ENCODE measurements around the gene ZNF683.
"Not testable (repeated sequence)": the region's sequence is repeated elsewhere in the genome, so short reads cannot be mapped to it uniquely, and the experiment has no call there.

ZNF683 gene
- 0 to 1.8 (median 0) reads per million in 17 experiments for total RNA-seq

DNA sequence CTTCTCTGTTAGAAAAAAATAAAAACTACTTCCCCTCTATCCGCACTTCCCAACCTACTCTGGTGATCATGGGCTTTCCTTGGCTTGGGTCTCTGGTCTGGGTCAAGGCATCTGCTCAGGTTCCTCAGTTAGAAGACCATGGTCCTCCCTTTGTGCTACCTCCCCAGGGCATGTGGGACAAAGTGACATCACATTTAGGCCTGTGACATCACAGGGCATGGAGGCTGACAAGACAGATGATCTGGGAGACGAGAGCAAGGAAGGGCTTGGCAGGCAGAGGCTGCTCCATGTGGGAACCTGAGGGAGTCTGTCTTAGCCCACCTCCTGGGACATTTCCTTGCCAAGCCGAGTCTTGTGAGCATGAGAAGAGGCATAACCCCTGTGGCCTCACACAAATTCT, at the start of gene ZNF683:
TSS of gene ZNF683 (minus strand) at position 140 of the 400 bp plus-strand sequence. CDS start 4,179 bp downstream, outside the sequence.
- peak in 2 of 4 experiments; percentile 21 to 28 for DNase-seq

DNA sequence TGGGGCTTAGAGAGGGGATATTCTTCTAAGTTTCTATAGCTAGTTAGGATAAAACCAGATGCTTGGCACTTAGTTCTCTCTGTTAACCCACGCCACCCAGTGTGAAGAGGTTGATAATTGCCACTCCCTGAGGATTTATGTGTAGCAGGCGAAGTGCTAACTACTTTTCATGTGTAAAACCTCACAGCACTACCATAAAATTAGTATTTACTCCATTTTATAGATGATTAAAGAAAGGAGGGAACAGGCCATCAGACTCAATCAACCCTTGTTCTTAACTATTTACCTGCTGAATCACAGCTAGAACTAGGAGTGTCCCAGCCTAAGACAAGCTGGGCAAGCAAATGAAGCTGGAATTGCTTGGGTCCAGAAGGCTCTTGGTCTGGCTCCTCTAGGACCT, 46.9 kb upstream of the ZNF683 start:
- no peak for DNase-seq

DNA sequence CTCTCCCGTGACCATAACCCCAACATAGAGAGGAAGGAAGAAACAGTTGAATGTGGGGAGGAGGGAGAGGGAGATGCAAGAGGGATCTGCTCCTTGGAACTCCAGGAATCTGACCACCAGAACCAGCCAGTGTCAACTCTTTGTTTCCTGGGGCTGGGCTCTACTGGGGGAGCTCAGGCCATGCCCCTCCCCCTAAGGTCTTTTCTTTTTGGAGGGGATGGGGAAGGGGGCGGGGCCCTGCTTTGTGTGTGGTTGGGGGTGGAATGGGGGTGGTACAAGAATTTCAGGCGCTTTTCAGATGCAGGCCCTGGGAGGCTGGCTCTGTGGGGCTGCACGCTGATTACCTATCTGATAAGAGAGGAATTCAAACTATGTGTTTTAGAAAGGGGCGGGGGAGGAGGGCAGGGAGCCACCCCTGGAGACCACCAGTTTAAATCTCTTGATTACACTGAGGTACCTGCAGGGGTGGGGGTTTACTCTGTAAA, 46.4 kb upstream of the ZNF683 start:
- DNase-seq, result no peak

DNA sequence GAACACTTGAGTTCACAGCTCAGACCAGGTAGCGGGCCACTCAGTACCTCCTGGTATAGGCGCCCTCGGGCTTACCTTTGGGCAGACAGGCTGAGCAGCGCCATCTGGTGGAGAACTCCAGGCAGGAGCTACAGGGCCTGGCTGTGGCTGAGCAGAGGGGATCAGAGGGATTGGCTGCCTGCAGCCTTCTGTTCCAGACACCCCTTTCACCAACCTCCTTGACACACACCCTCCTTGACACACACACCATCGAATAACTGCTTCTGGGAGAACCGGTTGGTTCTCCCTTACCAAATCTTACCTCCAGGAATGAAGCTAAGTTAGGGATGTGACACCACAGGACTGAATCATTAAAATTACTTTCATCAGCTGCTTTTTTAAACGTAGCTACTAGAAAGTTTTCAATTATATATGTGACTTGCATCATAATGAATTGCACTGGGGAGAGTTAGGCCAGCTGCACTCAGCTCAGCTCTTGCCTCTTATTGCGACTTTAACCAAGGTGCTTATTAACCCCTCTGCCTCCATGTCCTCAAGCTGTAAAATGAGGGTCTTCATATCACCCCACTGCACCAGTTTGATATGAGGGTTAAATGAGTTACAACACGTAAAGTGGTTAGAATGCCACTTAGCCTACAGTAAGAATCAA, 44.7 kb upstream of the ZNF683 start:
- DNase-seq, result peak; percentile 73 to 89 (median 84)

DNA sequence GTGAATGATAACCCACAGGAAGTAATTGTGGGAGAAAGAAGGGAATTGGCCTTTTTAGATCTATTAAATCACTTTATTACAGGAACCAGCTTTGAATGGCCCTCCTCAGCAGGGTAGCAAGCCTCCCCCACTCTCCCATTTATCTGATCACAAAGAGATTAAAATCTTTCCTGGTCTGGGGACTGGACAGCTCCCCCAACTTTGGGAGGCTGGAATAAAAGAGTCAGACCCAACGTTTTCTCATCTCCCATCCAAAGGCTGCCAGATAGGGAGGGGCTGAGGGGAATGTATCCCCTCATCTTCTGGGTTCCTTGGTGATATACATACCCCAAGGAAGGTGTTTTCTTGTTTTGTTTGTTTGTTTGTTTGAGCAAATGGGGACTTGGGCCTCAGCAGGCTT, 40.5 kb upstream of the ZNF683 start:
- no peak for DNase-seq

DNA sequence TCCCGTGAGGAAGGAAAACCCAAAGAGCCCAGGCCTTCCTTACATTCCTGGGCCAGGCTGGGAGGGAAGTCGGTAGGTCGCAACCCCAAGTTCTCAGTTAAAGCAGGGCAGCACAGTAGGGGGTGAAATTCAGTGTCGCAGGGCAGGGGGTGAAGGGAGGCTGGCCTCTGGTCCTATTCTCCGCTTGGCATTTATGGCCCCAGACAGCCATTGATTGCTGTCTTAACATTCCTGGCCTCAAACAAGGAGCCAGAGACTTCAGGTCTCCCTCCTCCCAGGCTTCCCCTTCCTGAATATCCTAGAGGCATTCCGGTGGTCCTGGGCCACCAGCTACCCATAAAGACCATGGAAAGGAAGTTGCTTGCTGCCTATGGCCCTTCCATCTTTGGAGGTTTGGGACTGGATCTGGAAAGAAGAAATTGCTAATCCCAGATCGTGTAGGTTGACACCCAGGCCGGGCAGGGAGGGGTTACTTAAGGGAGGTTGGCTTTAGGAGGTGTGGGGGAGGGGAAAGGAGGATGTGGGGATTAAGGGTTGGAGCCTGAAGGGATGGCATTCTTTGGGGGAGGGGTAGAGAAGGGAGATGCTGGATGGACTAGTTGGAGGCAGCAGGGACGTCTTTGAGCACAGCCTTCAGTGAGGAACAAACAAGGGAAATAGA, 39.8 kb upstream of the ZNF683 start:
- DNase-seq, result no peak

DNA sequence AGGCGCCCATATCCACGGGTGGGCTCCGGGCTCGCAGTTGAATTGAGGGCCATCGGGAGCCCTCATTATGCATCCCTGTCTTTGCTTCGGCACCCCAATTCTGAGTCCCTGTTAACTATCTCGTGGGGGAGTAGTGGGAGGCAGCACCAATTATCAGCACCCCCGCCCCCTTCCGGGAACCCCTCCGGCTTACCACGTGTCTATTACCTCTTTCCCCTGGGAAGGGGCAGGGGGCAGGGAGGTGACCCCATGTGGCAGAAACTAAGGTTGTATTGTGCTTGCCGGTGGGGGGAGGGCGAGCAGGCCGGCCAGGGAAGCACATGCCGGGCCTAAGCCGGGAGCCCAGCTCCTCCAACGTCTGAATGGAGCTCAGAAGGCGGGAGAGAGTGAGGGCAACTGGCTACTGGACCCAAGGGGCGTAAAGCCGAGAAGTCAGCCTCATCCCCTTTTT, 39.1 kb upstream of the ZNF683 start:
- DNase-seq, result no peak

DNA sequence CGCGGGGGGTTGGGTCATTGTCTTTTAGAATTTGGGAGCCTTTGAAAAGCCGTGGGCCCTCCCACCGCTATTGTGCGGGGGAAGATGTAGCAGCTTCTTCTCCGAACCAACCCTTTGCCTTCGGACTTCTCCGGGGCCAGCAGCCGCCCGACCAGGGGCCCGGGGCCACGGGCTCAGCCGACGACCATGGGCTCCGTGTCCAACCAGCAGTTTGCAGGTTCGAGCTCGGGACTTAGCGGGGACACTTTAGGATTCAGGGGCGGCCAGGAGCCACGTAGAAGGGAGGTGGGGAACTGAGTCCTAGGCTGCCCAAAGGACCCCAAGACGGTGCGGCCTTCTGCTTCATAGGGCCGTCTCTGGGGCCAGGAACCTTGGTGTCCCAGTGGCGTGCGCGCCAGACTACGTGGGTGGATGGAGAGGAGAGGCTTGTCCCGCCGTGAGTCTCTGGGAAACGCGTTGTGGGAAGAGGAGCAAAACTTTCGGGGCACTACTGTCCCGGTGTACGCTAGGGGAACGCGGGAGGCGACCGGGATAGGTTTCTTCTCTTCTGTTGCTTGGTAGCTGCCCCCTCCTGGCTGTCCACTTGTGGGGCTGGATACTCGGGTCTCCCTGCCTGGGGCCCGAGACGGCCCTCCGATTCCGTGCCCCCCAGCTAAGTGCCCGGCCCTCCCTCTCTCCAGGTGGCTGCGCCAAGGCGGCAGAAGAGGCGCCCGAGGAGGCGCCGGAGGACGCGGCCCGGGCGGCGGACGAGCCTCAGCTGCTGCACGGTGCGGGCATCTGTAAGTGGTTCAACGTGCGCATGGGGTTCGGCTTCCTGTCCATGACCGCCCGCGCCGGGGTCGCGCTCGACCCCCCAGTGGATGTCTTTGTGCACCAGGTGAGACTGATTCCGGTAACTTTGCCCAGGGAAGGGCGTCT, 38.4 kb upstream of the ZNF683 start, which contains the start of gene LIN28A:
TSS of gene LIN28A (plus strand) at position 112 of the 918 bp plus-strand sequence. CDS start at position 187, 75 bp downstream.
- DNase-seq, result no peak

DNA sequence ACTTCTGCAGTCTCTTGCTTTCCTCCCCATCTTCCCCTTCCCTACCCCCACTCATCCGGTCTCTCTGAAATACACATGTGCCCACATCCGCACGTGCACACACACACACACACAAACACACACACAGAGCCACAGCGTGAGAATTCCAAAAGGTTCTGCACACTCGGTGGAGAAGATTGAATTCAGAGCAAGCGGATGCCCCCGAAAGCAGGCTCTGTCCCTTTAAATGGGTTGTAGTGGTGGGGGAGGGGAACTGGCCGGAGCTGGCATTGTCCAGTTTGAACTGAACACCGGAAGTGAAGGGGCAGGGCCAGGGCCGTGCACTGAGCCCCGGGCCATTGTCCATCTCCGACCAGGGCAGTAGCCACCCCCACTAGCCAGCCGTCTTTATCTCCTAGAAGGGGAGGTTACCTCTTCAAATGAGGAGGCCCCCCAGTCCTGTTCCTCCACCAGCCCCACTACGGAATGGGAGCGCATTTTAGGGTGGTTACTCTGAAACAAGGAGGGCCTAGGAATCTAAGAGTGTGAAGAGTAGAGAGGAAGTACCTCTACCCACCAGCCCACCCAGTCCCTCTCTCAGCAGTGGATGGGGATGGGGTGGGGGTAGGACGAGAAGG, 36.7 kb upstream of the ZNF683 start:
- DNase-seq, result no peak

DNA sequence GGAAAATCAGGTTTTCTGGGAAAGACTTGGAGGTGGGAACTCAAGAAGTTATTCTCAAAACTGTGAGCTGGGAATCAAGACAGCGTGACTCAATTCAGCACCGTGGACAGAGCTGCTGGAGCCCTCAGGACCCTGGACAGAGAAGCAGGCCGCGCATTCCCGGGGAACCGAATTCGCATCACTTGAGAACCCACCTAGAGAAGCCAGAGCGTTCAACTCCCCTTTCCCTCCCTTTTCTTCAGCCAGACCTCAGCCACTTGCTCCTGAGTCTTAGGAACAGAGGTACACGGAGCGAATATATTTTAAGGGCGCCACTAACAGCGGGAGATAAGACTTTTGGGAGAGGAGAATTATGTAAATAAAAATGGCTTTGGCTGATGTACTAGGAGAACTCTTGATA, 36.1 kb upstream of the ZNF683 start:
- DNase-seq, result peak; percentile 73 to 86 (median 86)

DNA sequence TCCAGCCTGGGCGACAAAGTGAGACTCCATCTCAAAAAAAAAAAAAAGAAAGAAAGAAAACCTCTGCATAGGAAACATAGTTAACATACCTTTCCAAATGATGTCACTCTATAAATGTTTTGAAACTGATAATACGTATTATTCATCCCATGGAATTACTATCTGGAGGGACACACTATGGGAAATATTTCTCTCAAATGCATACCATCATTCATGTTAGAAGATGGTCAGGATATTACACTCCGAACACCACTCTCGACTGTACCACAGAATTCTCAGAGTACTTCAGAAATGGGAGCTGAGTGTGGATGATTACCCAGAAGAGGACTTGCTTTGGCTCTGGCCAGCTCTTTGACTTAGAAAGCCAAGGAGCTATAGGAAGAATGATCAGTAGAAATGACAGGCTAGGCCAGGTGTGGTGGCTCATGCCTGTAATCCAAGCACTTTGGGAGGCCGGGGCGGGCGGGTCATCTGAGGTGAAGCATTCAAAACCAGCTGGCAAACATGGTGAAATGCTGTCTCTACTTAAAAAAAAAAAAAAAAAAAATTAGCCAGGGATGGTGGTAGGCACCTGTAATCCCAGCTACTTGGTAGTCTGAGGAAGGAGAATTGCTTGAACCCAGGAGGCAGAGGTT, 32.8 kb upstream of the ZNF683 start:
- DNase-seq, result no peak

DNA sequence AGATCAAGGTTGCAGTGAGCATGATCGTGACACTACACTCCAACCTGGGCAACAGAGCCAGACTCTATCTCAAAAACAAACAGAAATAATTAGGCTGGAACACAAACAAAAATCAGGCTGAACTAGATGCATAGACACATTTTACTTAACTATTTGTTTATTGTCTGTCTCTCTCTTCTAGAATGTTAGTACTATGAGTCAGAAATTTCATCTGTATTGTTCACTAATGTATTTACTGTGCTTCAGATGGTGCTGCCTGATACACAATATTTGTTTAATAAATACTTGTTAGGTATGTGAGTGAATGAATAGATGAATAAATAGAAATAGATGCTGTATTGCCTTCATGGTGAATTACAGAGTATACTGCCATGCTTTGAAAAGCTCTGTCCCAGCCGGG, 32.1 kb upstream of the ZNF683 start:
- DNase-seq, result no peak

DNA sequence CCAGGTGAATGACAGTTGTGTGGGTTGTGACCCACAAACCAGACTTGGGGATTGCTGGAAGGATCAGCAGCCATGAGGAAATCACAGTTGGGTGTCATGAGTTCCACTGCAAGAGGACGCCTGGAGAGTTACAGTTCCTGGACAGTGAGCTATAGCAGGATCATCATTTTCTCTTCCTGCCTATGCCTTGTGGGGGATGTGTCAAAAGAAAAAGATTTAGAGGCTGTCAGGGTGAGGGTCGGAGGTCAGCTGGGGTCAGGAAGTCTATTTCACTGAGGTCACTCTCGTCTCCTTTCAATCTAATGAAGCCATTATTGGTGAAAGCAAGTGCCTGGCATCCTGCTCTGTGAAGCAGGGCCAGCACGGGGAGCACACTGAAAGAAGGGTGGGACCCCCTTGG, 31.1 kb upstream of the ZNF683 start:
- peak in 1 of 4 experiments; percentile 7 for DNase-seq

DNA sequence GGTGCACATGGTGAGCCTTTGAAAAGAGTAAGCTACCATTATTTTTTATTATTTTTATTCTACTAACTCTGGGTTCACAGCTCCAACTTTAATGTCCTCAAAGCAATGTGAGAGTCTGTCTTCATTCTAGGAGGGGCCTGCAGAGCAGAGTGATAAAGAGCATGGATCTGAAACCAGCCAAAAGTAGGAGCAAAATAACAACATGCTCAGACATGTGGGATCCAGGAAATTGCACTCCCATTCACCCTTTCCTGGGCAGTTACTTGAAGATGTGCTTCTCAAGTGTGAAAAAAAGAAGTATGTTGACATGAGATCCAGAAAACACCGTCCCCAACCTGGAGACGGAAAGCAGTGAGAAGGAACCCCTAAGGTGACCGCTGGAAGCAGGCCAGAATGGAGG, 29.3 kb upstream of the ZNF683 start:
- no peak for DNase-seq

DNA sequence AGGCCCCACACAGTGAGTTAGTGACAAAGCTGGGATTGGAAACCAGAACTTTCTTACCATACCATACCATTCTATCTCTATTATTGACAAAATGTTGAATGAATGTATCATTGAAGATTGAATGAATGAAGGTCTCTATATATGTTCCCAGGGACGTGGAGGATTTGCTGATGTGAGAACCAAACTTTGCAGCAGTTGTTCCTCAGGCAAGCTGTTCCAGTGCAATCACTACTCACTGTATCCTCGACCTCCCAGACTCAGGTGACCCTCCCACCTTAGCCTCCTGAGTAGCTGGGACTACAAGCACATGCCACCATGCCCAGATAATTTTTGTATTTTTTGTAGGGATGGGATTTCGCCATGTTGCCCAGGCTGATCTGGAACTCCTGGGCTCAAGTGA, 26.5 kb upstream of the ZNF683 start:
- DNase-seq, result no peak

DNA sequence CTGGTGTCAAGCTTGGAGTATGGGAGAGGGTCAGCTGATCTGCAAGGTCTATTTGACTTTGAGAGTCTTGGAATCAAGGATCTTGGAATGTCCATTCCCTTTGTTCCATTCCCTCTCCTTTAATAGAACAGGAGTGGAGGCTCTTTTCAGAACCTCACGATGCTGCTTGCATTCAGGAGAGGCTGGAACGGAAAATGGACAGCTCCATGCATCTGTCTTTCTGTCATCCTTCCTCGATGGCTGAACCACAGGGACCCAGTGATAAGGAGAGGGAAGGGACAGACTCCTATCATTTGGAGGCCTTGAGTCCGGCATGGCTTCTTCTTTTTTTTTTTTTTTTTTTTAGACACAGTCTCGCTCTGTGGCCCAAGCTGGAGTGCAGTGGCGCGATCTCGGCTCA, 23.2 kb upstream of the ZNF683 start:
- no peak for DNase-seq

DNA sequence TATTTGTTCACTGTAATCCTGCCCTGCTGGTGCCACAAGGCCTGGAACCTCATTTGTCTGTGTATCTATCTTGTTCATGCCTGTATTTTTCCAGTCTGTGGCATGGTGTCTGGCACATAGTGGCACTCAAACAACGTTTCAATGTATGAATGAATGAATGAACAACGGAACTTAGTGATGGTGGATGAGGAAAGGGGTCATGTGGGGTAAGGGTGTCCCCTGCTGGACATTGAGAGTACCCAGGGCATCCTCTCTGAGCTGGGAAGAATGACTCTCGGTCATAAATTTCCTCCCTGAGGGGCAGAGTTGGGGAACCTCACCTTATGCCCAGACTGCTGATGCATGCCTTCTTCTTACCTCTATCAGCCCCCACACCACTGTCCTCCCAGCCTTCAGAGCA, 18.9 kb upstream of the ZNF683 start:
- peak; percentile 55 to 72 (median 70) for DNase-seq

DNA sequence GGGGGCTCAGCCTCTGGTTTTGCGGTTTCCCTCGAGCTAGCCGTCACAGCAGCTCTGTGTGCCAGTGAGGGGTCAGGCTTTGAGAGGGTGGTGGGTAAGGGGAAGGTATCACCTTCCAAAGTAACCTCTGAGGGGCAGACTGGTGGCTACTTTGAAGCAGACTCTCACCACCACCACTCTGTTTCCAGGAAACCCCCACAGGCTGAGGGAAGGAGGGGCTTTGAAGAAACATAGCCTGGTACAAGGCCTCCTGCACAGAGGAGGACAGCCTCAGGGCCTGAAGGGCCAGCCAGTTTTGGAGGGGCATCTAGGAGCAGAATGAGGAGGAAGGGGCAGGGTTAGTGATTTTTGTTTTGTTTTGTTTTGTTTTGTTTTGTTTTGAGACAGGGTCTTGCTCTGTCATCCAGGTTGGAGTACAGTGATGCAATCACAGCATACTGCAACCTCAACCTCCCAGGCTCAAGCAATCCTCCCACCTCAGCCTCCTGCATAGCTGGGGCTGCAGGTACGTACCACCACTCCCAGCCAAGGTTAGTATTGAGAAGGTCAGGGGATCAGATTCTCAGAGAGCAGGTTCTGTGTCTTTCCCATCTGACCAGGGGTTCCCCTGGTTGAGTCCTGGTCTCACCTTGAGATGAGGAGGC, 17.2 kb upstream of the ZNF683 start:
- no peak for DNase-seq

DNA sequence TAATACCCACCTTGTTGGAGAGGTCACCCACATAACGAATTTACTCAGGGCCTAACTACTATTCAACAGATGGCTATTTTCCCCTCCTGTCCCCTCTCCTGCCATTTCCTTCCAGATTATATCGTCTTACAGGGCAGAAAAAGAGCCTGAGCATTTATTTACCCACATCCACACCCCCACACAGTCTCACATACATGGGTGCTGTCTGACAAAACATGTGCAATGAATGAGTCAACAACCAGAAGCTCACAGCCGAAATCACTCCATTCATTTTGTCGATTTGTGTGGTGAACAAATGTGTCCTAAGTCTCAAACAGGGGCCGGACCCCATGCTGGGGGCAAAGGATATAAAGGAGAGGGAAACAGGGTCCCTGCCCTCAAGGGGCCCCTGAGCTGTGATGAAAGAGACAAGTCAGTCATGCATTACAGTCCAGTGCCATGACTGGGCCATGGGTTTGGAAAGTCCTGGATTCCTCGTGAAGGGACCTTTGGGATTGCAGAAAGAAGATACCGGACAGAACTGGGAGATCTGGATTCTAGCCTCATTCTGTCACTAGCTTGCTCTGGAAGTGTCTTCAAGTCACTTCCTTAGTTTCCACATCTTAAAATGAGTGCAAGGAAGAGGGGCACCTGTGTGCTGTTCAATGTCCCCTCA, 16.4 kb upstream of the ZNF683 start:
- no peak for DNase-seq

DNA sequence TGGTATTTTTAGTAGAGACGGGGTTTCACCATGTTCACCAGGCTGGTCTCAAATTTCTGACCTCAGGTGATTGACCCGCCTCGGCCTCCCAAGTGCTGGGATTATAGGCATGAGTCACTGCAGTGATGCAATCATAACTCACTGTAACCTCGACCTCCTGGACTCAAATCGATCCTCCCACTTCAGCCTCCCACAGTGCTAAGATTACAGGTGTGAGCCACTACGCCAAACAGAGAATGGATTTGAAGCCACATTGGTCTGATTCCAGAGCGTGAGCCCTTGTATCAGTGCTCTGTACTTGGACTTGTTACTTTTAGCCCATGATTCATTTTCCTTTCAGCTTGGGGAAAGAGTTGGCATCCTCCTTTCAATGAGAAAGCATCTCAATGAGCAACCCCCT, 14.9 kb upstream of the ZNF683 start:
- no peak for DNase-seq

DNA sequence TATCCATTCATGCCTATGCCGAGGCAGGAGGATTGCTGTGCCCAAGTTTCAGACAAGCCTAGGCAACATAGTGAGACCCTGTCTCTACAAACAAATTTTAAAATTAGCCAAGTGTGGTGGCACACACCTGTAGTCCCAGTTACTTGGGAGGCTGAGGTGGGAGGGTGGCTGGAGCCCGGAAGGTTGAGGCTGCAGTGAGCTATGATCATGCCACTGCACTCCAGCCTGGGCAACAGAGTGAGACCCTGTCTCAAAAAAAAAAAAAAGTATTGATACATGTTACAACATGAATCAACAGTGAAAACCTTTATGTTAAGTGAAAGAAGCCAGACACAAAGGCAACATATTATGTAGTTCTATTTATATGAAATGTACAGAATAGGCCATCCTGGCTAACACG, 12.5 kb upstream of the ZNF683 start:
- not testable (repeated sequence) for DNase-seq
